HCT116 (cell line): ENCODE results near the gene RASGRP2.

Experiments
- CEBPB ChIP-seq: IDR thresholded peaks from 2 replicates; pipeline ENCODE4 v1.6.1; 2012; ENCODE audit warnings: low read depth
- EZH2 ChIP-seq: fragments of 200-600 bp; sonication (generic); IDR thresholded peaks from 2 replicates; pipeline ENCODE4 v1.6.1; 2017; ENCODE audit warnings: antibody characterized with exemption, mixed run types
- EZH2phosphoT487 ChIP-seq: fragments of 200-600 bp; IDR thresholded peaks from 2 replicates; pipeline ENCODE4 v1.6.1; 2018; ENCODE audit warnings: antibody characterized with exemption, borderline replicate concordance
- POLR2A ChIP-seq: IDR thresholded peaks from 2 replicates; pipeline ENCODE4 v1.7.0; 2011; ENCODE audit warnings: borderline replicate concordance; ENCODE audit not compliant: insufficient read depth, insufficient read length; ENCODE audit errors: extremely low read depth
- POLR2AphosphoS5 ChIP-seq: IDR thresholded peaks from 2 replicates; pipeline ENCODE4 v1.6.1; 2011; ENCODE audit warnings: mild to moderate bottlenecking, low read depth, low read length, moderate library complexity
- TF ChIP-seq, protein P1 (sequence below), 3 experiments: fragments of 200-600 bp in 1 of 3; sonication (generic) in 1 of 3; IDR thresholded peaks in 2 of 3; conservative IDR thresholded peaks in 1 of 3; 2 replicates each; pipeline ENCODE4 v1.5.1; 2012 to 2017; ENCODE audit warnings: low read depth in 2 of 3, low read length in 2 of 3, antibody characterized with exemption in 1 of 3, borderline replicate concordance in 1 of 3, control low read depth in 1 of 3, mild to moderate bottlenecking in 1 of 3, mixed read lengths in 1 of 3, mixed run types in 1 of 3, moderate library complexity in 1 of 3; ENCODE audit not compliant: insufficient read depth in 1 of 3
- TF ChIP-seq, protein P2 (sequence below): IDR thresholded peaks from 2 replicates; pipeline ENCODE4 v1.6.1; 2011; ENCODE audit warnings: mild to moderate bottlenecking, low read length, moderate library complexity; ENCODE audit not compliant: insufficient replicate concordance; ENCODE audit errors: extremely low read depth

GRCh38 chr11:64789331-64790204 lies 45.6 kb upstream of the RASGRP2 start:
- TF ChIP-seq, protein P1, sequence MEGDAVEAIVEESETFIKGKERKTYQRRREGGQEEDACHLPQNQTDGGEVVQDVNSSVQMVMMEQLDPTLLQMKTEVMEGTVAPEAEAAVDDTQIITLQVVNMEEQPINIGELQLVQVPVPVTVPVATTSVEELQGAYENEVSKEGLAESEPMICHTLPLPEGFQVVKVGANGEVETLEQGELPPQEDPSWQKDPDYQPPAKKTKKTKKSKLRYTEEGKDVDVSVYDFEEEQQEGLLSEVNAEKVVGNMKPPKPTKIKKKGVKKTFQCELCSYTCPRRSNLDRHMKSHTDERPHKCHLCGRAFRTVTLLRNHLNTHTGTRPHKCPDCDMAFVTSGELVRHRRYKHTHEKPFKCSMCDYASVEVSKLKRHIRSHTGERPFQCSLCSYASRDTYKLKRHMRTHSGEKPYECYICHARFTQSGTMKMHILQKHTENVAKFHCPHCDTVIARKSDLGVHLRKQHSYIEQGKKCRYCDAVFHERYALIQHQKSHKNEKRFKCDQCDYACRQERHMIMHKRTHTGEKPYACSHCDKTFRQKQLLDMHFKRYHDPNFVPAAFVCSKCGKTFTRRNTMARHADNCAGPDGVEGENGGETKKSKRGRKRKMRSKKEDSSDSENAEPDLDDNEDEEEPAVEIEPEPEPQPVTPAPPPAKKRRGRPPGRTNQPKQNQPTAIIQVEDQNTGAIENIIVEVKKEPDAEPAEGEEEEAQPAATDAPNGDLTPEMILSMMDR (IDR thresholded peaks at IDR 0.05 in 2 of 3, conservative IDR thresholded peaks at IDR 0.05 in 1 of 3; ENCODE audit: borderline replicate concordance in 1 of 3, insufficient read depth in 1 of 3, low read depth in 2 of 3, low read length in 2 of 3) = no peak
- TF ChIP-seq, protein P2, sequence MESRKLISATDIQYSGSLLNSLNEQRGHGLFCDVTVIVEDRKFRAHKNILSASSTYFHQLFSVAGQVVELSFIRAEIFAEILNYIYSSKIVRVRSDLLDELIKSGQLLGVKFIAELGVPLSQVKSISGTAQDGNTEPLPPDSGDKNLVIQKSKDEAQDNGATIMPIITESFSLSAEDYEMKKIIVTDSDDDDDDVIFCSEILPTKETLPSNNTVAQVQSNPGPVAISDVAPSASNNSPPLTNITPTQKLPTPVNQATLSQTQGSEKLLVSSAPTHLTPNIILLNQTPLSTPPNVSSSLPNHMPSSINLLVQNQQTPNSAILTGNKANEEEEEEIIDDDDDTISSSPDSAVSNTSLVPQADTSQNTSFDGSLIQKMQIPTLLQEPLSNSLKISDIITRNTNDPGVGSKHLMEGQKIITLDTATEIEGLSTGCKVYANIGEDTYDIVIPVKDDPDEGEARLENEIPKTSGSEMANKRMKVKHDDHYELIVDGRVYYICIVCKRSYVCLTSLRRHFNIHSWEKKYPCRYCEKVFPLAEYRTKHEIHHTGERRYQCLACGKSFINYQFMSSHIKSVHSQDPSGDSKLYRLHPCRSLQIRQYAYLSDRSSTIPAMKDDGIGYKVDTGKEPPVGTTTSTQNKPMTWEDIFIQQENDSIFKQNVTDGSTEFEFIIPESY = no peak
- no peak for TF ChIP-seq POLR2AphosphoS5
- TF ChIP-seq POLR2A = no peak
- no peak for TF ChIP-seq CEBPB
- TF ChIP-seq EZH2phosphoT487 = no peak
- TF ChIP-seq EZH2 = no peak
